ENCODE data around the gene SPIN3.
"Not testable (repeated sequence)": the region's sequence is repeated elsewhere in the genome, so short reads cannot be mapped to it uniquely, and the experiment has no call there.

SPIN3 gene

DNA sequence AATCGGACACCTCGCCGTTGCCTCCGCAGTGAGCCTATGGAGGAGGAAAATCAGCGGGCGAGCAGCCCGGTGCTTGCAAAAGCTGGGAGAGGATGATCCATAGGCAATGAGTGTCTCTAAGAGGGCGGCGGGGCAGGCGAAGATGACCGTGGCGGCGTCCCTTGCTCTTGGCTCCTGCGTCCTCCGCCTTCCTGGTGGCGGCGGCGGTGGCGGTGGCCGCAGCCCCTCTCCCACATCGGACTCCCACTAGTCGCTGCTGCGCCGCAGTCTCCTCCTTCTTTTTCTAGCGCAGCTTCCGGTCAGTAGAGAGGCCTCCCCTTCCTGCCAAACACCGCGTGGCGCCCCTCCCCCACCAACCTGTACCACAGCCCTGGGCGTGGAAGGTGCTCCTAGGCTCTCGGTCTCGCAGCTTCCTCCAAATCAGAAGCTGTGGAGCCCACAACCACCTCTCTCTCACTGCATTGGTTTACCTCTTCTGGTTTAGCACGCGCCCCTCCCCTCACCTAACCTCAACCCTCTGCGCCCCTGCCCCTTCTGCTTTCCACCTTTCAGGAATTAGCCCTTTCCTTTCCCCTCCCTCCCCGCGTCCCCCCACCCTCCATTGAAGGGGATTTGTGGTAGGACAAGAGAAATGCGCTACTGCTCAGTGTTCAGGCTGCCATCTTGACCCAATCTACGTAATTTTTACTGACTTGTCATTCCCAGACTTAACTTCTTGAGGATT, at the start of gene SPIN3:
SPIN3 (minus strand) TSS at position 271 of the 724 bp plus-strand sequence. CDS start 594 bp downstream, outside the sequence.
- Histone ChIP-seq H3K4me1 (peaks cover 0 to 9% (median 0%) of the 10 kb centered on the region in 4 donors), H3K36me3 (no peaks in the 10 kb centered on the region), H3K27ac (peak within 1 kb of the TSS; percentile 77 to 78), H3K27me3 (no peaks in the 10 kb centered on the region), H3K9me3 (no peaks in the 10 kb centered on the region), H3K4me3 (peak within 1 kb of the TSS; percentile 72 to 74)
- peak; percentile 69 to 79 for DNase-seq
- TF ChIP-seq, protein P1, sequence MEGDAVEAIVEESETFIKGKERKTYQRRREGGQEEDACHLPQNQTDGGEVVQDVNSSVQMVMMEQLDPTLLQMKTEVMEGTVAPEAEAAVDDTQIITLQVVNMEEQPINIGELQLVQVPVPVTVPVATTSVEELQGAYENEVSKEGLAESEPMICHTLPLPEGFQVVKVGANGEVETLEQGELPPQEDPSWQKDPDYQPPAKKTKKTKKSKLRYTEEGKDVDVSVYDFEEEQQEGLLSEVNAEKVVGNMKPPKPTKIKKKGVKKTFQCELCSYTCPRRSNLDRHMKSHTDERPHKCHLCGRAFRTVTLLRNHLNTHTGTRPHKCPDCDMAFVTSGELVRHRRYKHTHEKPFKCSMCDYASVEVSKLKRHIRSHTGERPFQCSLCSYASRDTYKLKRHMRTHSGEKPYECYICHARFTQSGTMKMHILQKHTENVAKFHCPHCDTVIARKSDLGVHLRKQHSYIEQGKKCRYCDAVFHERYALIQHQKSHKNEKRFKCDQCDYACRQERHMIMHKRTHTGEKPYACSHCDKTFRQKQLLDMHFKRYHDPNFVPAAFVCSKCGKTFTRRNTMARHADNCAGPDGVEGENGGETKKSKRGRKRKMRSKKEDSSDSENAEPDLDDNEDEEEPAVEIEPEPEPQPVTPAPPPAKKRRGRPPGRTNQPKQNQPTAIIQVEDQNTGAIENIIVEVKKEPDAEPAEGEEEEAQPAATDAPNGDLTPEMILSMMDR (IDR thresholded peaks at IDR 0.05): no peak
- intact Hi-C loops (cut with DNase I; ENCODE audit: low total_unique reads): no loop called here

DNA sequence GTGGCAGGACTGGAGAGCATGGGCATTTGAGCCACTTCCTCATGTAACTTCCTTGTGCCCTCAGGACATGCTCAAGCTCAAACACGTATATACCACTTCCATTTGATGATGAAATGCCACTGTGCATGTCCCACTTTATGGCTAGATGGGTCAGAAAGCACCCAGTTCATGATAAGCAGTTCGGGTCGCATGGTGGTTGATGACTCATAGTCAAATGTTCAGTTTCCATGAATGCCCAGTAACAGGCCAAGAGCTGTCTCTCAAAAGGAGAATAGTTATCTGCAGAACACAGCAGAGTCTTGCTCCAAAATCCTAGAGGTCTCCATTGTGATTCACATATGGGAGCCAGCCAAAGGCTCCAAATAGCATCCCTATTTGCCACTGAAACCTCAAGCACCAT, 48.9 kb upstream of the SPIN3 start:
- Histone ChIP-seq H3K4me3 (no peak overlapping the region), H3K9me3 (no peaks in the 10 kb centered on the region), H3K4me1 (no peaks in the 10 kb centered on the region), H3K27ac (no peak overlapping the region), H3K27me3 (no peaks in the 10 kb centered on the region), H3K36me3 (no peaks in the 10 kb centered on the region)
- TF ChIP-seq, protein P1 (IDR thresholded peaks at IDR 0.05): no peak
- no peak for DNase-seq
- intact Hi-C loops (cut with DNase I; ENCODE audit: low total_unique reads): no loop called here

DNA sequence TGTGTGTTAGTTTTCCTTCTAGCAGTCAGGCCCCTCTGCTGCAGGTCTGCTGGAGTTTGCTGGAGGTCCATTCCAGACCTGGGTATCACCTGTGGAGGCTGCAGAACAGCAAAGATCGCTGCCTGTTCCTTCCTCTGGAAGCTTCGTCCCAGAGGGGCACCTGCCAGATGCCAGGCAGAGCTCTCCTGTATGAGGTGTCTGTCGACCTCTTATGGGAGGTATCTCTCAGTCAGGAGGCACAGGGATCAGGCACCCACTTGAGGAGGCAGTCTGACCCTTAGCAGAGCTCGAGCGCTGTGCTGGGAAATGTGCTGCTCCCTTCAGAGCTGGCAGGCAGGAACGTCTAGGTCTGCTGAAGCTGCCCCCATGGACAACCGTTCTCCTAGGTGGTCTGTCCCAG, 41.9 kb upstream of the SPIN3 start:
- H3K36me3 ChIP-seq, DNase-seq: not testable (repeated sequence)
- peaks cover 0 to 12% (median 6%) of the 10 kb centered on the region in 3 donors for H3K9me3 ChIP-seq

DNA sequence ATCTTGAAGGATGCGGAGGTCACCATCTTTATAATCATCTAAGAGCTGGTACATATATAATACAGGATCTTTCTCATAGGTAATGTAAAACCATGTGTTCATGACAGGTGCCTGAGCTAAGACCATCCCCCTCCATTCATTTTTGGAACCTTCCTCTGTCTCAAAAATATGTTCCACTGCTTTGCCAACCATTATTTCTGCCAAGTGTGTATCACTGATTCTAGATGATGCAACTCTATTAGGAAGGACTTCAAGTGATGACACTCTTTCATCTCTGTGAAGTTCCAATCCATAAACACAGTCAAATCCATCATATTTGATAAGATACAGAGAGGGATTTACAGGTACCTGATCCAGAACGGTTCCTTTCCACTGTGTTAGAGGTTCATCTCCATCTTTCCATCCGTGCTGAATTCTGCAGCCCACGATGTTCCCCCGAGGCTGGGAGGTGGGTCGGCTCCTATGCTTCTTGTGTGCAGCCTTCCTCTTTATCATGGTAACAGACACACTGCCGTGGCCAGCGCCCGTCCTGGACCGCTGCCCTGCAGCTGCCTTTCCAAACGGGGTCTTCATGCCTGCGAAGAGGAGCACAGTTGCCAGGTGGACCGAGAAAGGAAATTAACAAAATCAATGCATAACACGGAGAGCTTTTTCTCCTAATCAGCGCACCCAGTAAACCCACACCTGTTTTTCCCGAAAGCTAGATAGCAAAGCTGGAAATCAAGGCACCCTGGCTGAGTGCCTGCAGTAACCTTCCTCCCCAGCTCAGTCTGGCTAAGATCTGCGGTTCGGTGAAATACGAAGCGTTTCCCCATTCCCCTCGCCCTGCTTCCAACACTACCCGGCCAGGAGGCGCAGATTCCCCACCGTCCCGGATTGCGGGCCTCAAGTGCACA, 718 bp downstream of the SPIN3 start:
- Histone ChIP-seq H3K27ac (peak overlapping the region; percentile 77 to 78), H3K4me3 (peak overlapping the region; percentile 72 to 74), H3K9me3 (no peaks in the 10 kb centered on the region), H3K27me3 (no peaks in the 10 kb centered on the region), H3K36me3 (no peaks in the 10 kb centered on the region), H3K4me1 (peaks cover 0 to 9% (median 0%) of the 10 kb centered on the region in 4 donors)
- TF ChIP-seq, protein P1 (IDR thresholded peaks at IDR 0.05): no peak
- no peak for DNase-seq
- intact Hi-C loops (cut with DNase I; ENCODE audit: low total_unique reads): no loop called here

More for the DNA sequence above, 41.9 kb upstream of the SPIN3 start:
- intact Hi-C loops (cut with DNase I; ENCODE audit: low total_unique reads); H3K4me1 ChIP-seq; H3K4me3 ChIP-seq; H3K27me3 ChIP-seq; H3K27ac ChIP-seq: not testable (repeated sequence)

DNA sequence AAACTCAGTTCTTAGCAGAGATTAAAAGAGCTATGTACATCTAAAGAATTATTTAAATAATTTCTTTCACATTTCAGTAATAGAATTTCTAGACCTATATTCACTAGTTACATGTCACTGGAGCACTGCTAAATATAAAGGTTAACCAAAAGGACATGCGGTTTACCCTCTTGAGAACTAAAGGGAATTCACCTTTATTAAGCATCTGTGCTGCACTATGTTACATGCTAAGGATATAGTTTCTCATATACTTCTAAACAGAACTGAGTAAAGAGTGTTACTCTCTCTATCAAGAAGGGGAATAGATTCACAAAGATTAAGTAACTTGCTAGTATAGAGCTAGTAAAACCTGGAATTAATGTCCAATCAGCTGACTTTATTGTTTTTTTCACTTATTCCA, 7.6 kb downstream of the SPIN3 start:
- intact Hi-C loops (cut with DNase I; ENCODE audit: low total_unique reads): no loop called here
- Histone ChIP-seq H3K27ac (no peak overlapping the region), H3K4me1 (no peaks in the 10 kb centered on the region), H3K27me3 (no peaks in the 10 kb centered on the region), H3K9me3 (no peaks in the 10 kb centered on the region), H3K4me3 (no peak overlapping the region), H3K36me3 (peaks cover 0 to 14% (median 0%) of the 10 kb centered on the region in 3 donors)
- TF ChIP-seq, protein P1 (IDR thresholded peaks at IDR 0.05): no peak
- no peak for DNase-seq

DNA sequence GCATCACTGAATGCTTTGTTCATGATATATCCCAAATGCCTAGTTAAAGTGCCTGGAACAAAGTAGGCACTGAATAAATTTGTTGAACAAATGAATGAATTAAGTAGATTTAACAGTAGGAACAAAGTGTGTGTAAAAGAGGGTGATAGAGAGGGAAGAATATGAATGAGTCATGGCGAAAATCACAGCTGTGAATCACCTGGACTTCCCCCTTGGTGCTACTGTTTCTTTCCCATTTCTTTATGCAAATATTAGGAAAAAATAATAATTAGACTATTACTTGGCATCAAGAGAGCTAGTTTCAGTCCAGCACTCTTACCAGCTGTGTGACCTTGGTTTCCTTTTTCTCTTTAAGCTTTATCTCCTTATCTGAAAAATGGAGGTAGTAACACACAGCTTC, 9.2 kb downstream of the SPIN3 start:
- Histone ChIP-seq H3K4me3 (no peak overlapping the region), H3K36me3 (peaks cover 0 to 26% (median 0%) of the 10 kb centered on the region in 3 donors), H3K9me3 (no peaks in the 10 kb centered on the region), H3K27ac (no peak overlapping the region), H3K27me3 (no peaks in the 10 kb centered on the region), H3K4me1 (no peaks in the 10 kb centered on the region)
- TF ChIP-seq, protein P1 (IDR thresholded peaks at IDR 0.05): no peak
- intact Hi-C loops (cut with DNase I; ENCODE audit: low total_unique reads): no loop called here
- no peak for DNase-seq

Data from tibial artery (tissue), 4 donors.